AG09309 (cell line): ENCODE data around the gene GLIS1.

Experiments
- DNase-seq: peaks from one replicate; pipeline ENCODE4 v3.0.0-alpha.2; 2010; ENCODE audit warnings: low read depth
- H3K4me3 ChIP-seq: 2 replicates; pipeline ENCODE4 v1.5.1; 2011; ENCODE audit warnings: mild to moderate bottlenecking, low read depth, low read length, moderate library complexity; ENCODE audit not compliant: control insufficient read depth
- CTCF ChIP-seq: IDR thresholded peaks from 2 replicates; pipeline ENCODE4 v1.5.1; 2011; ENCODE audit warnings: mild to moderate bottlenecking, low read depth, low read length, inconsistent platforms; ENCODE audit not compliant: insufficient read depth, control insufficient read depth; ENCODE audit errors: missing control alignments

GLIS1 gene

DNA sequence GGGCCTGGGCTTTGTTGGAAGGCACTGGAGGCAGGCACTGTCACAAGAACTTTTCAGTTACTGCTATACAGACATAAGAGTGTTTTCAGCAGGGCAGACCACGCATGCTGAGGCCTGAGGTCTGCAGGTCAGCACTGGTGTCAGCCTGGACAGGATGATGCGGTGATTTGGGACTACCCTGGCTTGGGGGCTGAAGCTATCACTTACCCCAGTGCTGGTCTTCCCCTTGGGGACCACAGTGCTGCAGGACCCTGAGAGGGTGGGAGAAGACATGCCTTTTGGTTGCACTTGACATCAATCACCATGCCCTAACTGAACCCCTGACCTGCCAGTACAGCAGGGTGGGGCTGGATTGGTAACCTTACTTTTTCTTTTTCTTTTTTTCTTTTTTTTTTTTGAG is 270.6 kb downstream of the GLIS1 start:
- DNase-seq, result no peak
- H3K4me3 ChIP-seq, result no peak overlapping the region
- TF ChIP-seq CTCF, result no peak

- TF ChIP-seq CTCF, result no peak
- H3K4me3 ChIP-seq, result no peak overlapping the region
- DNase-seq, result no peak
Observed at GRCh38 chr1:53467391-53467790, 271.6 kb downstream of the GLIS1 start.

GRCh38 chr1:53465023-53465957 is 273.7 kb downstream of the GLIS1 start:
- no peak for DNase-seq
- H3K4me3 ChIP-seq, result no peak overlapping the region
- TF ChIP-seq CTCF, result no peak

DNA sequence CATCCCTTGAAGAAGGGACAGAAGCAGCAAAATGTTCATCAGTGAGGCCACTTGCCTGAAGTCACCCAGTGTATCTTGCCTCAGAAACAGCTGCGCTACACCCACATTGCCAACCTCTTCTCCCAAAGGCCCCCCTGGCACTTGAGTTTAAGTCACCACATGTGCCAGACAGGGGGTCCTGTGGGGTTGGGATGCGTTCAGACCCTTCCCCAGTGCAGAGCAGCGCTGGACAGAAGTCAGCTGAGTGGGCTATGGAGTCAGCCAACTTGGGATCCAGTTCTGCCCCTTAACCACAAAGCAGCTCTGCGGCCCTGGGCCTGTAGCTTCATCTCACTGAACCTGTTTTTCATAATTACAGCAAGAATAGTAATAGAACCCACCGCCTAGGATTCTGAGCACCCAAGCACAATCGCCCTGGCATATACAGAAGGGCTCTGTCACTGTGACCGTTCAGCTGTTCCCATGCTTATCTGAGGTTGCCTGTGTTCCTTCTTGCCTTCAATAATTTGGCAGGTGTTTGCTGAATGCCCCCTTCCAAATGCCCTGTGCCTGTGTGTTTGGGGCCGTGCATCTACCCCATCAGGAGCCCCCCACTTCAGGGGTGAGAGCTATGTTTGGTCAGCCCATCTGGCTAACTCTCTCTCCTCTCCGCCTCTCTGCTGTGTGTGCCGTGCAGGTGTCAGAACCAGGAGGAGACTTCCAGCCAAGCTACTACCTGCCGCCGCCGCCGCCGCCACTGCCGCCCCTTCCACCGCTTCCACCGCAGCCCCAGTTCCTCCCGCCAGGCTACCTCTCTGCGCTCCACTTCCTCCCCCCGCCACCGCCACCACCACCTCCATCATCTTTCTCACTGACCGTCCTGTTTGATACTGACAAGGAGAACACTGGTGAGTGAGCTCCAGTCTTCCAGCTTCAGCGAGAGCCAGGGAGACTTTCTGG is 274.7 kb downstream of the GLIS1 start:
- TF ChIP-seq CTCF, result no peak

GRCh38 chr1:53462769-53463501 is 276.0 kb downstream of the GLIS1 start:
- no peak for TF ChIP-seq CTCF
- no peak for DNase-seq
- no peak overlapping the region for H3K4me3 ChIP-seq

More for the DNA sequence above, 274.7 kb downstream of the GLIS1 start:
- DNase-seq, result no peak
- no peak overlapping the region for H3K4me3 ChIP-seq

GRCh38 chr1:53462193-53462592 is 276.8 kb downstream of the GLIS1 start:
- no peak for DNase-seq
- TF ChIP-seq CTCF, result no peak
- no peak overlapping the region for H3K4me3 ChIP-seq
